G401 (cell line): Measurements from ENCODE around the gene CDH4. TPM values are rescaled to one million over a fixed set of nuclear protein-coding genes. Genes with fewer than 3 reads are reported as not detected.

Source experiments
- DNase-seq: peaks from one replicate; pipeline ENCODE4 v3.0.0-alpha.2; 2015; ENCODE audit warnings: low spot score
- in situ Hi-C: cut with HindIII; loops from 2 replicates; pipeline ENCODE4 v1.10.0; 2016; ENCODE audit warnings: low sequenced_read_pairs, mixed read lengths
- total RNA-seq: library from RNA; depleted of rRNA; stranded (reverse); fragments of >200 nt; shearing (Covaris generic); gene quantifications from 2 replicates; pipeline ENCODE4 v1.2.3, GENCODE V29; 2014

CDH4 gene
- total RNA-seq, 1 experiment from 2014 or later = 12.9 TPM

GRCh38 chr20:61611401-61612180, 359.5 kb downstream of the CDH4 start:
- in situ Hi-C loops = no loop called here
- no peak for DNase-seq

GRCh38 chr20:61613917-61614705, 362.1 kb downstream of the CDH4 start:
- in situ Hi-C loops = no loop called here
- no peak for DNase-seq

GRCh38 chr20:61614706-61615100, 362.6 kb downstream of the CDH4 start:
- in situ Hi-C loops = no loop called here
- DNase-seq = no peak

- in situ Hi-C loops = no loop called here
- DNase-seq = no peak
Measured at GRCh38 chr20:61615806-61616205, 363.7 kb downstream of the CDH4 start.

- DNase-seq = no peak
- in situ Hi-C loops = no loop called here
Measured at GRCh38 chr20:61619751-61620150, 367.7 kb downstream of the CDH4 start.

- in situ Hi-C loops = no loop called here
- DNase-seq = no peak
Measured at GRCh38 chr20:61620174-61620573, 368.1 kb downstream of the CDH4 start.

GRCh38 chr20:61621035-61621730, 369.1 kb downstream of the CDH4 start:
- in situ Hi-C loops = no loop called here

GRCh38 chr20:61621852-61622251, 369.8 kb downstream of the CDH4 start:
- in situ Hi-C loops = no loop called here
- no peak for DNase-seq

More at GRCh38 chr20:61621035-61621730, 369.1 kb downstream of the CDH4 start:
- no peak for DNase-seq

- no peak for DNase-seq
Measured at GRCh38 chr20:61623451-61623850, 371.4 kb downstream of the CDH4 start.

GRCh38 chr20:61625246-61625645, 373.2 kb downstream of the CDH4 start:
- in situ Hi-C loops = no loop called here
- no peak for DNase-seq

More at GRCh38 chr20:61623451-61623850, 371.4 kb downstream of the CDH4 start:
- in situ Hi-C loops = no loop called here

- in situ Hi-C loops = no loop called here
- DNase-seq = no peak
Measured at GRCh38 chr20:61626412-61626811, 374.4 kb downstream of the CDH4 start.

- DNase-seq = no peak
- in situ Hi-C loops = no loop called here
Measured at GRCh38 chr20:61627791-61628415, 375.8 kb downstream of the CDH4 start.

GRCh38 chr20:61628480-61628879, 376.4 kb downstream of the CDH4 start:
- no peak for DNase-seq
- in situ Hi-C loops = no loop called here

GRCh38 chr20:61628901-61629601, 377.0 kb downstream of the CDH4 start:
- in situ Hi-C loops = no loop called here
- DNase-seq = no peak

GRCh38 chr20:61629602-61630390, 377.7 kb downstream of the CDH4 start:
- in situ Hi-C loops = no loop called here
- no peak for DNase-seq

- in situ Hi-C loops = no loop called here
- no peak for DNase-seq
Measured at GRCh38 chr20:61630391-61630650, 378.3 kb downstream of the CDH4 start.

- no peak for DNase-seq
- in situ Hi-C loops = no loop called here
Measured at GRCh38 chr20:61630816-61631215, 378.8 kb downstream of the CDH4 start.

- DNase-seq = no peak
- in situ Hi-C loops = no loop called here
Measured at GRCh38 chr20:61631751-61632150, 379.7 kb downstream of the CDH4 start.
